Cardiac muscle cell (in vitro differentiated cells and primary cell): ENCODE measurements around the gene U2AF2. TPM values are rescaled to one million over a fixed set of nuclear protein-coding genes. Genes with fewer than 3 reads are reported as not detected.

Source experiments
- DNase-seq, 2 donors: peaks; one replicate each; pipeline versions ENCODE4 v3.0.0 to v3.0.0-alpha.2; 2010 to 2017; ENCODE audit warnings: low read depth in 1 of 2, low spot score in 1 of 2
- H3K27ac ChIP-seq: fragments of 200-600 bp; sonication (generic); 2 replicates; pipeline ENCODE4 v1.5.1; 2016
- H3K27me3 ChIP-seq: fragments of 200-600 bp; sonication (generic); 2 replicates; pipeline ENCODE4 v1.6.0; 2016; ENCODE audit warnings: control low read depth
- H3K36me3 ChIP-seq: fragments of 200-600 bp; sonication (generic); 2 replicates; pipeline ENCODE4 v1.5.1; 2016; ENCODE audit warnings: control low read depth
- H3K4me1 ChIP-seq: fragments of 200-600 bp; sonication (generic); 2 replicates; pipeline ENCODE4 v1.8.1; 2017; ENCODE audit warnings: low read depth, mild to moderate bottlenecking, mixed run types
- H3K4me3 ChIP-seq: fragments of 200-600 bp; sonication (generic); 2 replicates; pipeline ENCODE4 v1.5.1; 2016; ENCODE audit warnings: mild to moderate bottlenecking
- H3K9me3 ChIP-seq: fragments of 200-600 bp; sonication (generic); 2 replicates; pipeline ENCODE4 v1.5.1; 2017; ENCODE audit warnings: low read depth, mild to moderate bottlenecking, control low read depth
- CTCF ChIP-seq: IDR thresholded peaks from 2 replicates; pipeline ENCODE4 v1.5.1; 2012; ENCODE audit warnings: low read depth, mild to moderate bottlenecking, low read length
- polyA plus RNA-seq: library from polyadenylated mRNA; unstranded; fragments of >200 nt; fragmentation: Nextera tagmentation; extraction: Ambion mirVana; gene quantifications from 2 replicates; pipeline ENCODE4 v1.2.1, GENCODE V29; 2016
- total RNA-seq: library from RNA; depleted of rRNA; stranded (reverse); fragments of >200 nt; gene quantifications from 2 replicates; pipeline ENCODE4 v1.2.3, GENCODE V29; 2016

U2AF2 gene
- total and polyA plus RNA-seq, 2 experiments from 2014 or later: 13.4 to 187 TPM

- no peak for DNase-seq
- no peaks in the 10 kb centered on the region for H3K9me3 ChIP-seq
- TF ChIP-seq CTCF: no peak
- H3K4me3 ChIP-seq: no peak overlapping the region
- H3K27ac ChIP-seq: no peak overlapping the region
- no peaks in the 10 kb centered on the region for H3K36me3 ChIP-seq
- no peaks in the 10 kb centered on the region for H3K27me3 ChIP-seq
- H3K4me1 ChIP-seq: peaks cover 8% of the 10 kb centered on the region
These were observed 17.3 kb upstream of the U2AF2 start for GRCh38 chr19:55637534-55637933.

- peak; percentile 38 to 41 for DNase-seq
- H3K36me3 ChIP-seq: no peaks in the 10 kb centered on the region
- no peak overlapping the region for H3K4me3 ChIP-seq
- H3K27me3 ChIP-seq: no peaks in the 10 kb centered on the region
- no peaks in the 10 kb centered on the region for H3K9me3 ChIP-seq
- TF ChIP-seq CTCF: peak; percentile 46
- no peak overlapping the region for H3K27ac ChIP-seq
- H3K4me1 ChIP-seq: peaks cover 15% of the 10 kb centered on the region
These were observed 15.9 kb upstream of the U2AF2 start for GRCh38 chr19:55638864-55639359.

- Histone ChIP-seq H3K36me3 (no peaks in the 10 kb centered on the region), H3K4me1 (peaks cover 21% of the 10 kb centered on the region), H3K4me3 (peak overlapping the region; percentile 95), H3K27me3 (no peaks in the 10 kb centered on the region), H3K27ac (peak overlapping the region; percentile 91), H3K9me3 (no peaks in the 10 kb centered on the region)
- TF ChIP-seq CTCF: peak; percentile 49
- DNase-seq: peak in 1 of 2 donors; percentile 79
These were observed 14.7 kb upstream of the U2AF2 start for GRCh38 chr19:55640043-55640576.

GRCh38 chr19:55640577-55641425, 14.0 kb upstream of the U2AF2 start, which contains the start of gene ZNF580:
ZNF580 (plus strand) TSS chr19:55641002; CDS start chr19:55642509, 1,507 bp downstream.
- peak; percentile 73 to 93 for DNase-seq
- TF ChIP-seq CTCF: no peak
- Histone ChIP-seq H3K27ac (peak within 1 kb of the TSS; percentile 91), H3K27me3 (no peaks in the 10 kb centered on the region), H3K4me3 (peak within 1 kb of the TSS; percentile 95), H3K9me3 (no peaks in the 10 kb centered on the region), H3K4me1 (peaks cover 19% of the 10 kb centered on the region), H3K36me3 (no peaks in the 10 kb centered on the region)

- H3K4me3 ChIP-seq: peak overlapping the region; percentile 95
- no peaks in the 10 kb centered on the region for H3K27me3 ChIP-seq
- peak; percentile 19 to 62 for DNase-seq
- peak overlapping the region; percentile 91 for H3K27ac ChIP-seq
- no peak for TF ChIP-seq CTCF
- no peaks in the 10 kb centered on the region for H3K36me3 ChIP-seq
- no peaks in the 10 kb centered on the region for H3K9me3 ChIP-seq
- H3K4me1 ChIP-seq: peaks cover 16% of the 10 kb centered on the region
These were observed 13.2 kb upstream of the U2AF2 start for GRCh38 chr19:55641426-55642152.
